Stimulated activated CD4-positive, alpha-beta T cell treated with anti-CD3 and anti-CD28 coated beads, Interleukin-1b, Interleukin-23, amount 100 ng/mL, for 1 hour (primary cell): ENCODE measurements around the gene FCGBP.
"Not testable (repeated sequence)": the region's sequence is repeated elsewhere in the genome, so short reads cannot be mapped to it uniquely, and the experiment has no call there.

Source experiments
- DNase-seq, 2 donors: peaks; one replicate each; pipeline ENCODE4 v3.0.0-alpha.2; 2020; ENCODE audit warnings: low read depth in 2 of 2

Gene FCGBP

DNA sequence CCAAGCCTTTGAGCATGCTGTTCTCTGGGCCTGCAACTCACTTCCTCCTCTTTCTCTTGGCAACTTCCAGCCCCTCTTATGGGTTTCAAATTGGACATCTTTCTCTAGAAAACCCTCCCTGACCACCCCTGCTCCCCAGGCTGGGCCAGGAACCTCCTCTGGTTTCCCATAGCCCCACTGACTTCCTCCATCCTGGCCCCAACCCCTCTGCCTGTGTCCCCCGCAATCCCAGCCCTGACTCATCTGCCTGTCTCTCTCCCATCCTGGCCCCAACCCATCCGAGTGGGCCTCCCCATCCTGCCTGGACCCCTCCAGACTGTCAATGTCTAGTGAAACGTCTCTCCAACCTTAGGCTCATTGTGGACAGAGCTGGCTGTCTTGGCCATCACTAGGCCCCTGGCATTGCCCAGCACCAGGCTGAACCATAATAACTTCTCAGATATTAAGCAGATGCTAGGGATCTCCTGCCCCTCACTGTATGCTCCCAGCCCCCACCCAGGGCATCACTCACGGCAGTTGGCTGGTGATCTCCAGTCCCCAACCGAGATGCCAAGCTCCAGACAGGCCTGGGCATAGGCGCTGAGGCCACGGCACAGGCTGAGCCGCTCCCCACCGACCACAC lies 16.8 kb downstream of the FCGBP start:
- DNase-seq = no peak

DNA sequence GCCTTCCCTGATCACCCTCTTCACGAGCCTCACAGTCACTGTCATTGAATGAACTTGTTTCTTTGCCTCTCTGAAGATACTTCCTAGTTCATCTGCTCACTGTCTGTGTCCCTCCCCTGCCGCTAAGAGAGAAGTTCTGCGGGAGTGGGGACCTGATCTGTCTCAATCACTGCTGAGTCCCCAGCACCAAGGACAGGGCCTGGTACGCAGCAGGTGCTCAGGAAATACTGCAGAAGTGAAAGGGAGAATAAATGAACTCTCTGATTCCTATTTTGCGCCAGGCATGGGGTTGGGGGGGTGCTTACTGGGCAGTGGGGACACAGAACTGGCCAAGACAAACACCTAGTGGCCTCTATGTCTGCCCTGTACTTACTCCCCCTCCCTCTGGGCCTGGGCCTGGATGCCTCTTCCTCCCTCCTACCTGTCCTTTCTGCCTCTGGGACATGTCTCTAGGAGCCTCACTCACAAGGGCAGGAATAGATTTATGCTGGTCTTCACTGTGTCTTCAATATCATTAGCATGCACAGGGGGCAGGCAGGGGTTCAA lies 17.5 kb downstream of the FCGBP start:
- DNase-seq = no peak

DNA sequence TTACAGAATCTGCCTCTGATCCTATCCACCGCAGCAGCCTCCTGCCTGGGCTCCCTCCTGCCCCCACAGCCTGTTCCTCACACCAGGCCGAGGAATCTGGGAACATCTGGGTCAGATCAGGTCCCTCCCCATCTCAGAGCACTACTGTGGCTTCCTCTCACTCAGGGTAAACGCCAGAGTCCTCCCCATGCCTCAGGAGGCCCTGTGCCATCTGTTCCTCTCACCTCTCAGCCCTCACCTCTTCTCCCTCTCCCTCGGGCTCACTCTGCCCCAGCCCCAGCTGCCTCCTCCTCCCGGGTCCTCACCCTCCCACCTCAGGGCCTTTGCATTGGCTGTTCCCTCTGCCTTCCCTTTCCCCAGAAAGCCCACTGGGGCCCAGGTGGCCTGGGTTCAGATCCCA lies 18.2 kb downstream of the FCGBP start:
- DNase-seq = no peak

DNA sequence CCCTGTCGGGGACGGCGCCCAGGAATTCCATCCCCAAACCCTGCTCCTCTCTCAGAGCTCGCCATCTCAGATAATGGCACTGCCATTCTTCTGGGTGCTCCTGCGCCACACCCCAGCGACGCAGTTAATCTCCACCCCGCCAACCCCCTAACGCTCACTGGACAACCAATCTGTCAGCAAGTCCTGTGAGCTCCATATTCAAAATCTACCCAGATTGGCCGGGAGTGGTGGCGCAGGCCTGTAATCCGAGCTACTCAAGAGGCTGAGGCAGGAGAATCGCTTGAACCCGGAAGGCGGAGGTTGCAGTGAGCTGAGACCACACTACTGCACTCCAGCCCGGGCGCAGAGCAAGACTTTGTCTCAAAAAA lies 18.6 kb downstream of the FCGBP start:
- DNase-seq = no peak

DNA sequence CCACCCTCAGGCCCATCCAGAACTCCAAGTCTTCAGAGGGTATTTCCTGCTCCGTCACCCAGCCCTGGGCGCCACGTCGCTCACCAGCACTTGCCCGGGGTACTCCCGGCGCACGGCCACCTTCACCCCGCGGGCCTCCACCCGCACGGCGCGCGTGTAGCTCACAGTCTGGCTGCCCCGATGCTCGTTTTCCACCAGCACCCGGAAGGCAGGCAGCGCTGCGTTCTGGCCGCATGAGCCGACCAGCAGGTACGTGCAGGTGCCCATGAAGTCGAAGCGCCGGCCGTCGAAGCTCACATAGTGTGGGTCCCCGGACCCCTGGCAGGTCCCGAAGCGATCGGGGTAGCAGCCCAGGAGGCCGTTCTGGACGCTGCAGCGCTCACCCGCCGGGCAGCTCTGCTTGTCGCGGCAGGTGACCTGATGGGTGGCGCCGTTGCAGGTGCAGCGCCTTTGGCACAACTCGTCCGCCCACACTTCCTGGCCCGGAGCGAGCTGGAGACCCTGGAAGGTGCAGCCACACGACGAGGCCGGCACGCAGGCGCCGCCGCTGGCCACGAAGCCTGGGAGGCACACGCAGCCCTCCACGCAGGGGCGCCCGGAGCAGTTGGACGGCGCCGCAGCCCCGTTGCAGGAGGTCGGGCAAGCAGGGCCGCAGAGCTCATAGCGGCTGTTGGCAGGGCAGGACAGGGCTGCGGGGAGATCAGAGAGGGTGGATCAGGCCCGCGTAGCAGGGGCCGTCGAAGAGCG lies 19.2 kb downstream of the FCGBP start:
- DNase-seq = no peak

DNA sequence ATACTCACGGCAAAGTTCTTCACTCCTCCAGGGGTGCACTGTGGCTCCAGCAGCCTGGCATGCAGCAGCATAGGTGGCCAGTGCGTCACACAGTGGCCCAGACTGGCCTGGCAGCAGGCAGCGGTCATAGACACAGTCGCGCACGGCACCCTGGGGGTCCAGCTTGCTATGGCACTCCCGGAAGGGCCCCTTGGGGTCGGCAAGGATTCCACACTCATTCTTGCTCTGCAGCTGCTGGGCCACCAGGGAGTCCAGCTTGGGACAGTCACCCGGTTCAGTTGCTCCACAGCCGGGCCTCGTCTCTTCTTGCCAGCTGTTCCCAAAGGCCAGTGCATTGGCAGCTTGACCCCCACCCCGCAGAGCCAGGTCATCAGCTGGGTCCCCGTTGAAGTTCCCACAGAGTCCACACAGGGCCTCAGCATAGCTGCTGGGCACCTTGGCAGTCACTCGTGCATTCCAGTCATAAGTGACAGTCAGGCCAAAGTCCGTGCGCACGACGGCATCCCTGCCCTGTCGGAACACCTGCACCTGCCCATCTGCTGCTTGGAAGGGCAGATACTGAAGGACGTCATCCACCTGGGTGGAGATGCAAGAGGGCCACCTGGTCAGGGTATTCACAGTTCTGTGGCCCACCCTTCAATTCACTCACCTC lies 20.6 kb downstream of the FCGBP start:
- DNase-seq = no peak

DNA sequence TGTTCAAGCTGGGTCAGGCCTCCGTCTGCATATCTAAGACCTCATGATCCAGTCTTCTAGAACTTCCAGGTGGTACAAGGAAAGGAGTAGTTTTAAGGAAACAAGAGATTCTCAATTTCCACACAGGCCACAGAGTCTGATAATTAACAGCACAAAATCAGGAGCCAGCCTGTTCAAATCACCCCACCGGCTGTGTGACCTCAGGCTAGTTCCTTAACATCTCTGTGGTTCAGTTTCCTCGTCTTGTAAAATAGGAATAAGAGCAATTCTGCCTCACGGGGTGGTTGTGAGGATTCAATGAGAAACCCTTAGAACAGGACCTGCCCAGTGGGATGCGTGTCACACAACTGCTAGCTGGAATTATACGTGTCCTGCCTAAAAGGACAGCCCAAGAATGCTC lies 25.6 kb downstream of the FCGBP start:
- DNase-seq = no peak

DNA sequence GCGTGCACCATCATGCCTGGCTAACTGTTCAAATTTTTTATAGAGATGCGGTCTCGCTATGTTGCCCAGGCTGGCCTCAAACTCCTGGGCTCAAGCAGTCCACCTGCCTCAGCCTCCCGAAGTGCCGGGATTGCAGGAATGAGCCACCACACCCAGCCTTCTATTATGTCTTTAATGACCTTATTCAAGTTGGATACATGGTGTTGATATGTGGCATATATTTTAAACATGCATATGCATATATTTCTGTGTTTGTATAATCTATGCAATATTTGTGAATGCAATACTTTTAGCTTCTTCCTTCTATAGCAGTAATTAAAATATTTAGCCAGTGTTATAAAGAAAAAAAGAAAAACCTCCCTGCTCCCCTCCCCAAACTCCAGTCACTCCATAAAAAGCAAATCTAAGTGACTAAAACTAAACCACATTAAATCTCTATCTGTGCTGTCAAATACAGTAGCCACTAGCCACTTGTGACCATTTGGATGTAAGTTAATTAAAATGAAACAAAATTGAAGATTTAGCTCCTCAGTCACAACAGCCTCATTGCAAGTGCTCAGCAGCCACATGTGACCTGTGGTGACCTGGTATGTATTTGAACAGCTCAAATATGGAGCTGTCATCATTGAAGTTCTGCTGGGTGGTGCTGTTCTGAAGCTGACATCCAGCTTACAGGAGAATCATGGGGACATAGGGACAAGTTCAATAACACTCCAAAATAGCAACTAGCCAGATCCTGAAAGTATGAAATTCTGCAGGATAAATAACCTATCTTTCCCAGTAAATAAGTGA lies 27.4 kb downstream of the FCGBP start:
- no peak for DNase-seq

DNA sequence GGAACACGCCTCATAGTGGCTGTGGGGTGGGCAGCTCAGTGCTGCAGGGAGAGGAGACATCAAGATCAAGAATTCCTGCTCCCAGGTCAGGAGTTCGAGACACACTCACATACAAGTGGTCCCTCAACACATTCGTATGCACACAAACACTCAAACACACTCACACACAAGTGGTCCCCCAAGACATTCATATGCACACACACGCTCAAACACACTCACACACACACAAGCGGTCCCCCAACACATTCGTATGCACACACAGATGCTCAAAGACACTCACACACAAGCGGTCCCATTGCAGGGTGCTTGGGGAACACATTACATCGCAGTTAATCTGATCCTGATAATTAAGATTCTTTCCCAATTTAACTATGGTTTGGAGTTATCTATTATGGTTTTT lies 28.2 kb downstream of the FCGBP start:
- no peak for DNase-seq

DNA sequence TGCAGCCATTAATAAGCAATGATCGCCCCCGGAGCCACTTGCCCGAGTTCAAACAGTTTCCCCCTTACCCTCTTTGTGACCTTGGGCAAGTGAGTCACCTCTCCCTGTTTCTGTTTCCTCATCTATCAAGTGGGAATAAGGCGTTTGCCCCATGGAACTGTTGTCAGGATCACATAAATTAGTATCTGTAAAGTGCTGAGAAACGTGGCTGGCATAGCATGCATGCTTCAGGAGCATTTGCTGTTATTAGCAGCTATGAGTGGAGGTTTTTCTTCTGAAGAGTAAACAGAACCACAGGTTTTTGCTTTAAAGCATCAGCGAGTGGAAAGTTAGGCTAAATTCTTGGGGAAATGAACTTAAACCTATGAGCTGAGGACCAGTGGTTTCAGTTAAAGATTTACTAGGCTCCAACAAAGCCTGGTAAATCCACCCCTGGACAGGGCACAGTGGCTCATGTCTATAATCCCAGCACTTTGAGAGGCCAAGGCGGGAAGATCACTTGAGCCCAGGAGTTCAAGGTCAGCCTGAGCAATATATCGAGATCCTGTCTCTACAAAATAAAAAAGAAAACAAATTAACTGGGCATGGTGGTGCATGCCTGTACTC lies 30.8 kb downstream of the FCGBP start:
- DNase-seq = not testable (repeated sequence)

DNA sequence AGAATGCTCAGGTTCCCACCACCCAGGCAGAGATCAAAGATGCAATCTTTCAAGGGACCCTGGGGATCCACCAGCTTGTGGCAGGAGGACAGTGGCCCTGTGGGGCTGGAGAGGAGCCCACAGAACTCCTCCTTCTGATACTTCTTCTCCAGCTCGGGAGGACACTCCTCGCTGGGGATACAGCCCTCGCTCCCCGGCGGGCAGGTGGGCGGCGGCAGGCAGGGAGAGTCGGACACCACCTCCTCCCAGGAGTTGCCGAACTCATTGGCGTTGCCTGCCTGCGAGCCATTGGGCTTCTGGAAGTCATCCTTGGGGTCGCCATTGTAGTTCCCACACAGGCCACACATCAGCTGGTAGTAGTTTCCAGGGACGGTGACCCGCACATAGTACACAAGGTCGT lies 32.1 kb downstream of the FCGBP start:
- DNase-seq = not testable (repeated sequence)

DNA sequence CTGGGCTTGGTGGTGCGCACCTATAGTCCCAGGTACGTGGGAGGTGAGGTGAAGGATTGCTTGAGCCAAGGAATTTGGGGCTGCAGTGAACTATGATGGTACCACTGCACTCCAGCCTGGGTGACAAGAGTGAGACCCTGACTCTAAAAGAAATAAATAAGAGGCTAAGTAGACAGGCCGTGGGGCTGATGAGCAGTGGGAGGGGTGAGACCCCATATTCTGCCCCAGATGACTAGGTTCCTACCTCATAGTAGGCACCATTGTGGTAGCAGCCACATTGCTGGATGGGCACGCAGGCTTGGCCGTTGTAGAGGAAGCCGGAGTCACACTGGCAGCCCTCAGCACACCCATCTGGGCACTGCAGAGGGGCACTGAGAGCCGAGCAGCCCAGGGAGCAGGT lies 32.8 kb downstream of the FCGBP start:
- not testable (repeated sequence) for DNase-seq

DNA sequence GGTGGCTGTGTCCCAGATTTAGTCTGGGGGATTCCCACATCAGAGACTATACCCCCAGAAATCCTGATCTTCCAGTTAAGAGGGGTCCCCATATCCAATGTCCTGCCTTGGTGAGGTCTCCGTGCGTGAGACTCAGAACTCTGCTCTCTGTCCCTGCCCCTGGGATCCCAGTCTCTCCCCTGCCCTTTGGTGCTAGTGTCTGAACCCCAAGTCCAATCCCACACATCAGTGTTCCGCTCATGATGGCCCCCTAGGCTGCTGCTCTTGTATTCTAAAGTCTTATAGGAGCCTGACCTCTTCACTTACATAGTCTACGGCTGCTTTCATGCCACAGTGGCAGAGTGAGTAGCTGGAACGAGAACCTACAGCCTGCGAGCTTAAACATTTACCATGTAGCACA lies 35.6 kb downstream of the FCGBP start:
- DNase-seq = not testable (repeated sequence)

DNA sequence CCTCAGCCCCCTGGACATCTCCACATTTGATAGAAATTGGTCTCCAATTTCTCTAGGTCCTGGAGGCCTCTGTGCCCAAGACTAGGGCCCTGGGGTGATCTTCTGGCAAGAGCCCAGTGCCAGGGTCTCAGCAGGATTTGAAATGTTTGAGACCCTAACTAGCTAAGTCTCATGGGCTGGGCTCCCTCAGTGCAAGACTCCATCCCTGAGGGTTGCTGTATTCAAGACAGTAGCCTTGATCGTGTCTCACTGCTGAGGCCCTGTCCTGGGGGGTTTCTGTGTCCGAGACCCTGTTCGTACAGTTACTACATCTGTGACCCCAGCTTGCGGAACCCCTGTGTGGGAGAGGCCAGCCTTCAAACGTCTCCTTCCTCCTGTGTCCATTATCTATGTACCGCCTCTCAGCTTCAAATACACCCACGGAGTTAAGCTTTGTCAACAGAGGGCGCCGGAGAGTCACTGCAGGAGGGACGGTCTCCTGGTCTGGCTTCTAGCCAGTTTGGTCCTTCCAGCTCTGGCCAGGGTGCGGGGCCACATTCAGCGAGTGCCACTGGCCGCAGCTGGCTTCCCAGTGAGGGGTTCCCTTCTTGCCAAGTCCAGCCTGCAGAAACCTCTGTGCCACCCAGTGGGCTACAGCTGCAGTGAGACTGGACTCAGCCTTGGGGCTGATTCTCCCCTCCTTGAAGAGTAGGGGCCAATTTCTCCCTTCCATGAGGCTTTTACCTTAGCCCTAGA lies 36.8 kb downstream of the FCGBP start:
- DNase-seq = peak; percentile 12 to 17

DNA sequence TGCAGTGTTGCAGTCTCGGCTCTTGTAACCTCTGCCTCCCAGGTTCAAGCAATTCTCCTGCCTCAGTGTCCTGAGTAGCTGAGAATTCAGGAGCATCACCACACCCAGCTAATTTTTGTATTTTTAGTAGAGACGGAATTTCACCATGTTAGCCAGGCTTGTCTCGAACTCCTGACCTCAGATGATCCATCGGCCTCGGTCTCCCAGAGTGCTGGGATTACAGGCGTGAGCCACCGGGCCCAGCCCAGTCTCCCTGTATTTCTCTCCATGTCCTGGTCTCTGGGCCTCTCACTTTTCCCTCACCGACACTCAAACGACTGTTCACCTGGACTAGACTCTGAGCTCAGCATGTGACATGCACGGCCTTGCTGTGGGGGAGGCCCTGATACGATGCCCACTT lies 39.3 kb downstream of the FCGBP start:
- not testable (repeated sequence) for DNase-seq

DNA sequence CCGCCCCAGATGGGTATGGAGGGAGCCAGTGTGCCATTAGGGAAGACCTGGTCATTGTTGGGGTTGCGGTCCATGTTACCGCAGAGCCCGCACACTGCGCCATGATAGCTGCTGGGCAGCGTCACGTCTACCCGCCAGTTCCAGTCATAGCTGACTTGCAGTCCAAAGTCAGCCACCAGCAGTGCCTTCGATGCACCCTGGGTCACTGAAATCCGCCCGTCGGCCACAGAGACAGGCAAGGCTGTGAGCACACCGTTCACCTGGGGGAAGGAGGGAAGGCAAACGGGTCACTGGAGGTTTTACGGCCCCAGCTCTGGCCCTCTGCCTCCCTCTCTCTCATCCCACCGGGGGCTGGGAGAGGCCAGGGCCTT lies 40.2 kb downstream of the FCGBP start:
- not testable (repeated sequence) for DNase-seq

DNA sequence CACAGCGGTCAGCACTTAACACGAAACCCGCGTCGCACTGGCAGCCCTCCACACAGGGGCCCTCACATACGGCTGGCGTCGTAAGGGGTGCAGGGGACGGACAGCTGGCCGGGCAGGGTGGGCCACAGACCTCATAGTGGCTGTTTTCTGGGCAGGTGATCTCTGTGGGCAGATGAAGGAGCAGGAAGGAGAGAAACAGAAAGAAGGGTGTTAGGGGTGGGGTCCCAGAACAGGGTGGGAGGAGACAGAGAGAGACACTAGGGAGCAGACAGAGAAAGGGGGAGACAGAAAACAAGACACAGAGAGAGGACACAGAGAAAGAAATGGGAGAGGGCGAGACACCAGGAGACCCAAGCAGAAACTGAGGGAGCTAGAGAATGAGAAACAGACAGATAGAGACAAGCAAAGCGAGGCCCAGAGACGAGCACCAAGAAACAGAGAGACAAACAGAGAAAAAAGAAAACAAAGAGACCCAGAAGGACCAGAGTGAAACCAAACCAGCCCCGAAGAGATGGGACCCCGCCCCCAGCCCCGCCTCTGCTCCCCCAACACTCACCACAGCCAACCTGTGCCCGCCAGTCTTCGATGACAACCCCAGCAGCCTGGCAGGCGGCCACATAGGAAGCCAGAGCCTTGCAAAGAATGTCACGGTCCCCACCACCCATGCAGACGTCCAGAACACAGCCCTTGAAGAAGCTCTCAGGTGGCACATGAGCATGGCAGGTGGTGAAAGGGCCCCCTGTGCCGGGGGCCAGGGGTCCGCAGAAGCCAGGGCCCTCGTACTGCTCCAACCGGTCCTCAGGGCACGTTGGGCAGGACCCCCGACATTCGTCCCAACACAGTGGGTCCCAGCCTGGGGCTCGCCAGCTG lies 40.8 kb downstream of the FCGBP start:
- not testable (repeated sequence) for DNase-seq

DNA sequence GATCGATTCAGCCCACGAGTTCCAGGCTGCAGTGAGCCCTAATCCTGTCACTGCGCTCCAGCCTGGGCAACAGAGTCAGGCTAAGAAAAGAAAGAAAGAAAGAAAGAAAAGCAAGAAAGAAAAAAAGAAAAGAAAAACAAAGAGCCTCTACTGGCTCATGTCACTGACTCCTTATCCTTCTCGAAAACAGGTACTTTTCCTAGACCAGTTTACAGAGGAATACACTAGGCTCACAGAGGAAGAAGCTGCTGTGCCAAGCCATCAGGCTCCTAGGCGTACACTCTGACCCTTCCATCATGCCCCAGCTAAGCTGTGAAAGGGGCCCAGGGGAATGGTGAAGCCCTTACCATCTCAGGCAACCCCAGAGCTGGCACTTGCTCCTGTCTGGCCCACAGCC lies 41.9 kb downstream of the FCGBP start:
- not testable (repeated sequence) for DNase-seq

DNA sequence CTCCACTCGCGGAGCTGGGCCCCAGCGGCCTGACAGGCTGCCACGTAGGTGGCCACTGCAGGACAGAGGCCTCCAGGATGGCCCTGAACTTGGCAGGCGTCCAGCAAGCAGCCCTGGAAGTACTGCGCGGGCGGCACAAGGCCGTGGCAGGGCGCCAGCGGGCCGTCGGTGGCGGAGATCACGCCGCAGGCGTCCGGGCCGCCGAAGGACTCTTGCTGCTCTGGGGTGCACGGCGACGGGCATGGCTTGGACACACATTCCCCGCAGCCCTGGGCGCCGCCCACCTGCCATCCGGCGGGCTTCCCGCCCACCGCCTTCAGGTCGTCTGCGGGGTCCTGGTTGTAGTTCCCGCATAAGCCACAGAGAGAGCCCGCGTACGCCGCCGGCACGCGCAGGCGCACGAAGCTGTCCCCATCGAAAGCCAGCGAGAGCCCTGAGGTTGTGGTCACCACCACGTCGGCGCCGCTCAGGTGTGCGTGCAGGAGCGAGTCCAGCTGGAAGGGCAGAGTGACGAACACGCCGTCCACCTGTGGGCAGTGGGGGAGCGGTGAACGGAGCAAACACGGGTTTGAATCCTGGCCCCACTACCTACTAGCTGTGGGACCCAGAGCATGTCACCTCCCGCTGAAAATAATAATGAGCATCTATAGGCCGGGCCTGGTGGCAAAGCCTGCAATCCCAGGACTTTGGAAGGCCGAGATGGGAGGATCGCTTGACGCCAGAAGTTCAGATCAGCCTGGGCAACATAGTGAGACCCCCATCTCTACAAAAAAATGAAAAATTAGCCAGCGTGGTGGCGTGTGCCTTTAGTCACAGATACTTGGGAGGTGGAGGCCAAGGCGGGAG lies 42.6 kb downstream of the FCGBP start:
- not testable (repeated sequence) for DNase-seq
